ENCODE data around the gene IFNL3.

IFNL3 gene

DNA sequence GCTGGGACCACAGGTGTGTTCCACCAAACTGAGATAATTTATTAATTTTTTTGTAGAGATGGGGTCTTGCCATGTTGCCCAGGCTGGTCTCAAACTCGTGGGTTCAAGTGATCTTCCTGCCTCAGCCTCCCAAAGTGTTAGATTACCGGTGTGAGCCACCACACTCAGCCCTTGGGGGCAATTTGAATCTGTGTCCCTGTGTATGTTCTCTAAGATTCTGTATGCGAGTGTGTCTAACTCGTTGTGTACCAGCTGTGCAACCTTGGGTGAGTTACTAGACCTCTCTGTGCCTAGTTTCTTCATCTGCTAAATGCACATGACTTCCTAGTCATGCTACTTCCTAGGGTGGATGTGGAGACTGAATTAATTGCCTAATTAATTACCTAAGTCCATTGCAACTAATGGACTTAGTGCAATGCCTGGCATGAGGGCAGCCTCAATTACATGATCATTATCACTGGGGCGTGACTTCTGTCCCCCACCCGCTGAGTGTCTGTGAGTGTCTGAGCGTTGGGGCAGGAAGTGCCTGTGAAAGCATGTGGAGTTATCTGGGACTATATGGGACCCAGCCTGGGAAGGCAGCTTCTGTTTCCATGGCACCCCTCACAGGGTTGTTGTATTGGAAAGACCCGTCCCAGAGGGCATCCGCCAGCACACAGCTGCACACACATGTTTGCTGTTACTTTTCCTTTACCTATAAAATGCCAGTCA, 49.8 kb downstream of the IFNL3 start:
- Histone ChIP-seq H3K27ac (ENCODE audit: insufficient read depth, low read depth, low read length, poor library complexity, severe bottlenecking) (no peak overlapping the region), H3K27me3 (ENCODE audit: control insufficient read depth, insufficient read depth, low read length, poor library complexity, severe bottlenecking) (peaks cover 38% of the 10 kb centered on the region), H3K9me3 (ENCODE audit: control insufficient read depth, low read length) (no peaks in the 10 kb centered on the region), H3K4me3 (ENCODE audit: insufficient read depth, low read depth, low read length) (no peak overlapping the region), H3K36me3 (ENCODE audit: control insufficient read depth, insufficient read depth, low read length) (no peaks in the 10 kb centered on the region), H3K4me1 (ENCODE audit: control insufficient read depth, insufficient read depth, low read length) (peaks cover 6% of the 10 kb centered on the region)
- 66 to 72% methylated on average over 9 of the region's 9 CpGs for whole genome bisulfite sequencing, 2 experiments

- H3K4me1 ChIP-seq (ENCODE audit: control insufficient read depth, insufficient read depth, low read length): peaks cover 6% of the 10 kb centered on the region
- no peaks in the 10 kb centered on the region for H3K36me3 ChIP-seq (ENCODE audit: control insufficient read depth, insufficient read depth, low read length)
- 46 to 49% methylated on average over 7 to 8 of the region's 8 CpGs for WGBS, 2 experiments
- no peaks in the 10 kb centered on the region for H3K9me3 ChIP-seq (ENCODE audit: control insufficient read depth, low read length)
- H3K27ac ChIP-seq (ENCODE audit: insufficient read depth, low read depth, low read length, poor library complexity, severe bottlenecking): no peak overlapping the region
- H3K4me3 ChIP-seq (ENCODE audit: insufficient read depth, low read depth, low read length): no peak overlapping the region
- H3K27me3 ChIP-seq (ENCODE audit: control insufficient read depth, insufficient read depth, low read length, poor library complexity, severe bottlenecking): peaks cover 33% of the 10 kb centered on the region
Measured at GRCh38 chr19:39193803-39194202, 51.0 kb downstream of the IFNL3 start.

Data from ectodermal cell (in vitro differentiated cells).